LoVo (cell line): ENCODE data around the gene RRAS2.
A peak's percentile ranks its signal among the peaks of the same experiment; 100 is the strongest.
"Not testable (repeated sequence)": the region's sequence is repeated elsewhere in the genome, so short reads cannot be mapped to it uniquely, and the experiment has no call there.

Source experiments
- DNase-seq: peaks from one replicate; pipeline ENCODE4 v3.0.0-alpha.2; 2016; ENCODE audit warnings: low spot score

Gene RRAS2

DNA sequence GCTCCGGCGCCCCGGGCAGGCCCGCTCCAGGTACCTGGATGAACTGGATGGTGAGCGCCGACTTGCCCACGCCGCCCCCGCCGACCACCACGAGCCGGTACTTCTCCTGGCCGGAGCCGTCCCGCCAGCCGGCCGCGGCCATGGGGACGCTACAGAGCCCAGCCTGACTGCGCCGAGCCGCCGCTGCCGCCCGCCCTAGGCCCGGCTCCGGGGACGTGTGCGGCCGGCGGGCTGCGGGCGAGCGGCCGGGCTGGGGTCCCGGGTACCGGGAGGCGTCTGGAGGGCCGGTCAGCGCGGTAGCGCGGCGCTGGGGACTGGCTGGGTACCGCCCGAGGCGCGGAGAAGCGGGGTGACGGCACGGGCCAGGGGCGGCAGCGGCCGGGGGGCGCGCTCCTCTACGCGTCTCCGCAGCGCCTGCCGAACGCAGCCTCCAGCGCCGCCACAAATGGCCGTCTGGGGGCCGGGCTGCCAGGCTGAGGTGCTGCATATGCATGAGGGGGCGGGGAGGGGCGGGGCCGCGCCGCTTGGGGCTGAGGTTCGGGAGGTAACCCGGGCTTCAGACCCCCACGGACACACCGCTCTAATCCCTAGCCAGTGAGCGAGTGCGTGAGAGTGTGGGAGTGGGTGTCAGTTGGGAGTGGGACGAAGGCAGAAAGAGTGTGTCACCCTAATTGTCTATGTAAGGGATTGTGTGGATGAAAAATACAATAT, at the start of gene RRAS2:
Gene RRAS2, minus strand, starts transcription at position 455 of the 711 bp plus-strand sequence. Its CDS starts 313 bp downstream, at position 142.
- DNase-seq, result peak; percentile 54

DNA sequence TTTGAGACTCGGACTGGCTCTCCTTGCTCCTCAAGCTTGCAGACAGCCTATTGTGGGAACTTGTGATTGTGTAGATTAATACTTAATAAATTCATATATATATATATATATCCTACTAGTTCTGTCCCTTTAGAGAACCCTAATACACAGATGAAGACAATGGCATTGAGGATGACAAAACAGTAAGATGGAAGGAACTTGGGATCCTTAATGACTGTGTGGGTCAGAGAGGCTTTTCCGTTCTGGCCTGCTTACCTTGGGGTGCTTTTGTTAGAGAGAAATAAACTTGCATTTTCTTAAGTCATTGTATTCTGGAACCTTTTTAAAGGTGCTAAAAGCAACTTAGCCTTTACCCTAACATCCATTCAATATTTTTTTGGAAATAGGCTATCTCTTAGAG, 49.6 kb upstream of the RRAS2 start:
- DNase-seq, result no peak

DNA sequence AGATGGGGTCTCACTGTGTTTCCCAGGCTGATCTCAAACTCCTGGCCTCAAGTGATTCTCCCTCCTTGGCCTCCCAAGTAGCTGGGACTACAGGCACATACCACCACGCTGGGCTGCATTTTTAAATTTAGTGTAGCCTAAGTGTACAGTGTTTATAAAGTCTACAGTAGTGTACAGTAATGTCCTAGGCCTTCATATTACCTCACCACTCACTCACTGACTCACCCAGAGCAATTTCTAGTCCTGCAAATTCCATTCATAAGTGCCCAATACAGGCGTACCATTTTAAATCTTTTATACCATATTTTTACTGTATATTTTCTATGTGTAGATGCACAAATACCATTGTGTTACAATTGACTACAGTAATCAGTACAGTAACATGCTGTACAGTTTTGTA, 47.1 kb upstream of the RRAS2 start:
- not testable (repeated sequence) for DNase-seq

DNA sequence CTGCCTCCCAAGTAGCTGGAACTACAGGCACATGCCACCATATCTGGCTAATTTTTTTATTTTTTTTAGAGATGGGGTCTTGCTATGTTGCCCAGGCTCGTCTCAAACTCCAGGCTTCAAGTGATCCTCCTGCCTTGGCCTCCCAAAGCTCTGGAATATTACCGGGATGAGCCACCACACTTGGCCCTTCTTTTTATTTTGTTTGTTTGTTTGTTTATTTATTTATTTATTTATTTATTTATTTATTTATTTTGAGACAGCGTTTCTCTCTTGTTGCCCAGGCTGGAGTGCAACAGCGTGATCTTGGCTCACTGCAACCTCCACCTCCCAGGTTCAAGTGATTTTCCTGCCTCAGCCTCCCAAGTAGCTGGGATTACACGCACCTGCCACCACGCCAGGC, 44.5 kb upstream of the RRAS2 start:
- DNase-seq, result not testable (repeated sequence)

DNA sequence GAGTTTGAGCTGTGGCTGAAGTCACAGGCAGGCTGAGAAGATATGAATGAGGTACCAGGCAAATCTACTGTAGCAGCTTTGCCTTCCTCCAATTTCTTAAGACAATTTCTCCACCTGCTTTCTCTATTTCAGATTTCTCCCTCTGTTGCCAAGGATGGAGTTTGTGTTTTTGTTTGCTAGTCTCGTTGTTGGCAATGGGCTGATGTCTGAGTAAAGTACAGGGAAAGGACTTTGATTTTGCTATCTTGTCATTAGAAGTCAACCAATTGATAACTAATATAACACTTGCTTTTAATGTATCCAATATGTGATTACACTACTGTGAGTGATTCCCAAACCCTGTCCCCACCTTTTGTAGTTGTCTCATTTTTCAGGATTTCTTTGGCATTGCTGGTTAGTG, 40.1 kb upstream of the RRAS2 start:
- DNase-seq, result no peak

DNA sequence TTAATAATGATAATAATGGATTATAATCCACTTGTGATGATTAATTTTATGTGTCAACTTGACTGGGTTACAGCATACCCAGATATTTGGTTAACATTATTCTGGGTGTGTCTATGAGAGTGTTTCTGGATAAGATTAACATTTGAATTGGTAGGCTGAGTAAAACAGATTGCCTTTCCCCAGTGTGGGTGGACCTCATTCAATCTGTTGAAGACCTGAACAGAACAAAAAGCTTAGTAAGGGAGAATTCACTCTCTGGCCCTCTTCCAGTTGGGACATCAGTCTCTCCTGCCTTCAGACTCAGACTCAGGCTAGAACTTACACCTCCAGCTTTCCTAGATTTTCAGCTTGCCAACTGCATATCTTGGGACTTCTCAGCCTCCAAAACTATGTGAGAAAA, 37.3 kb upstream of the RRAS2 start:
- no peak for DNase-seq

DNA sequence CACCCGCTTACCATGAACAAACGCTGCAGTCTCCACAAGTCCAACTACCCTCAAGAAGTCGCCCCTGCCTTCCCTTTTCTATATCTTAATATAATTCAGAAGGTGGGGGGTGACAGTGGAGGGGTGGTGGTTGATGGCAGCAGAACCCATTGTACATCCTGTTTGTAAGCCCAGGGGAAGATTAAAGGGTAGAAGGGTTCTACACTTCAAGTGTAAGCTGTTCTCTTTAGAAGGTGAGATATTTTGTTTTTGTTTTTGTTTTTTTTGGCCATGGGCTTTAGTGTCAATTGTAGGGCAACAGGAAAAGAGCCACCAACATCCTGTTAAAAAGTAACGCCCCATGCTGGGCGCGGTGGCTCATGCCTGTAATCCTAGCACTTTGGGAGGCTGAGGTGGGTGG, 34.9 kb upstream of the RRAS2 start:
- DNase-seq, result no peak

DNA sequence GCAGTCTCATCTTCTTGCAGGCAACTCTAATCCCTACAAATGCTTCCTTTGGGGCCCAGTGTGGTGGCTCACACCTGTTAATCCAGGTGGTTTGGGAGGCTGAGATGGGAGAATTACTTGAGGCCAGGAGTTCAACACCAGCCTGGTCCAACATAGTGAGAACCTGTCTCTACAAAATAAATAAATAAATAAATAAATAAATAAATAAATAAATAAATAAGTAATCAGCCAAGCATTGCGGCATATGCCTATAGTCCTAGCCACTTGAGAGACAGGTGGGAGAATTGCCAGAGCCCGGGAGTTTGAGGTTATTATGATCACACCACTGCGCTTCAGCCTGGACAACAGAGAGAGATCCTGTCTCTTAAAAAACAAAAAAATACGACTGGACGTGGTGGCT, 34.1 kb upstream of the RRAS2 start:
- no peak for DNase-seq

DNA sequence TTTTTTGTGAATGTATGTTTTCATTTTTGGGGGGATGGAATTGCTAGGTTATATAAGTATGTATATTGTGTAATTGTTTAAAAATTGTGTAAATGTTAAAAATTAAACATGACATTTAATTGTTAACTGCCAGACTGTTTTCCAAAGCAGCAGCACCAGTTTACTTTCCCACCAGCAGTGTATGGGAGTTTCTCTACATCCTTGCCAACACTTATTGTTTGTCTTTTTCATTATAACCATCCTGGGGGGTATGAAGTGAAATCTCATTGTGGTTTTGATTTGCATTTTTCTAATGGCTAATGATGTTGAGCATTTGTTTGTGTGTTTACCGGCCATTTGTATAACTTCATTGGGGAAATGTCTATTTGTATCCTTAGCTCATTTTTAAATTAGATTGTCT, 31.7 kb upstream of the RRAS2 start:
- no peak for DNase-seq

DNA sequence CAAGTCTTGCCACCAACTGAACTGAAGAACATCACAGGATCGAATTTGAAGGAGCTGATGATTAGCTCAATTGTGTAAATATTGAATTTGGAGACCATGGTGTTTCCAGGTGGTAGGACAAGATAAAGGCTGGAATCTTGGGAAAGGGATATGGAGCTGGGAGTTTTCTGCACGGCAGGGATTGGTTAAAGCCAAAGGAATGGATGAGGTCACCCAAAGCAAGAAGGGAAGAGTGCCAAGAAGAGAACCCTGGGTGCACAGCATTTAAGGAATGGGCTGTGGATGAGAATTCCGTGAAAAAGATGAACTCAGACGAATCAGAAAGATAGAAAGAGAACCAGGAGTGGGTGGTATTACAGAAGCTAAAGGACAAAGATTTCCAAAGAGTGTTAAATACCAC, 29.4 kb upstream of the RRAS2 start:
- no peak for DNase-seq

DNA sequence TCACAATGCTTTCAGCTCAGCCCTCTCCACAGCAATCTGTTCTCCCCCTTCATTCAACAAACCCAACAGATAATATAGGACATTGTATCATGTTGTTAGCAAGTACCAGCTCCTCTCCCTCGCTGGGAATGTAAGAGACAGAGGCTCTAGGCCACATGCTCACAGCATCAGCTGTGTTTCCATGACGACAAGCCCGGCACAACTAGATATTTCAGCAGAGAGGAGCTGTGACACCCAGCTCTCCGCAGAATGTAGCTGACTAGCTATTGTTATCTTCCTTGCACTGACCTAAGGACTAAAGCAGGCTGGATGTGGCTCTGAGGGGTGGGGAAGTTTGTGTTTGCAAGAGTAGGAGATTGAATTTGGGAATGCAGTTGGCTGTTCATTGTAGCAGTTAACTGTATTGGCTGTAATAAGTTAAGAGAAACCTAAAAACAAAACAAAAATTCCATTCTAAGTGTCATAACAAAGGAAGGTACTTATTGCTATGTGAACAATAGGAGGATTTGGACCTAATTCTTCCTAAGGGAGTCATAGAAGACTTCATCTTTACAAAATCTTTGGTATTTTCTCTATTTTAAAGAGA, 28.0 kb upstream of the RRAS2 start:
- no peak for DNase-seq

DNA sequence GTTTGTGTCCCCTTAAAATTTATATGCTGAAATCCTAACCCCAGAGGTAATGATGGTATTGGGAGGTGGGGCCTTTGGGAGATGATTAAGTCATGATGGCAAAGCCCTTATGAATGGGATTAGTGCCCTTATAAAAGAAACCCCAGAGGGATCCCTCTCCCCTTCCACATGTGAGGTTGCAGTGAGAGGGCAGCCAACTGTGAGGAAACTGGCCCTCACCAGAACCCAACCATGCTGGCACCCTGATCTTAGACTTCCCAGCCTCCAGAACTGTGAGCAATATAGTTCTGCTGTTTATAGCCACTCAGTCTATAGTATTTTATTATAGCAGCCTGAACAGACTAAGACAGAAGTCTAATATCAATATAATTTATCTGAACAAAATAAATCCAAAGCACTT, 27.1 kb upstream of the RRAS2 start:
- no peak for DNase-seq

DNA sequence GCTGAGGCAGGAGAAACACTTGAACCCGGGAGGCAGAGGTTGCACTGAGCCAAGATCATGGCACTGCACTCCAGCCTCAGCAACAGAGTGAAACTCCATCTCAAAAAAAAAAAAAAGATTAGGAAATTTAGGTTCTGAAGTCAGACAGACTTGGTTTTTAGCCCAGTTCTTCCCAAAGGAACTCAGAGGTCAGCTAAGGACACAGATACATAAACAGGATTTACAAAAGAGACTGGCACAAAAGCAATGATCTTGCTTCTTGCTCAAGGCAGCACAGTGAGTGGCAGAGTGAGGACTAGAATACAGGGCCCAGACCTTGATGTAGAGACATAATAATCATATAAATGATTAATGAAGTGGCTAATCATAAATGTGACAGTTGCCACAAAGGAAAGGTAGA, 25.4 kb upstream of the RRAS2 start:
- DNase-seq, result no peak

DNA sequence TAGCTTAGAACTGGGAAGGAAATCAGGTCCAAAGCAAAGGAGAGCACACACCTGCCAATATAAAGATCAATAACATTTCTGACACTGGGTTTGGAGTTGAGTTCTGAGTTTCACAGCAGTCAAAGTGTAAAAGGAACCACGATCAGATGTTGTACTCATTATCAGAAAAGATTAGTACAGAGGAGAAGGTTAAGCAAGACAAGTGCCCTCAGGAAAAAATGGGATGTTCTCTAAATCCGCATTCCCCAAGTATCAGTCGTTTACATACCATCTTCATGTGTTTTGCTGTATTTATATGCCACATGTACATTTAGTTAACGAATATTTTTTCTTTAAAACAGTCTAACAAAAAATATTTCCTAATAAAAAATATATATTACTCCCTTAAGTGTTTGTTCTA, 23.0 kb upstream of the RRAS2 start:
- no peak for DNase-seq

DNA sequence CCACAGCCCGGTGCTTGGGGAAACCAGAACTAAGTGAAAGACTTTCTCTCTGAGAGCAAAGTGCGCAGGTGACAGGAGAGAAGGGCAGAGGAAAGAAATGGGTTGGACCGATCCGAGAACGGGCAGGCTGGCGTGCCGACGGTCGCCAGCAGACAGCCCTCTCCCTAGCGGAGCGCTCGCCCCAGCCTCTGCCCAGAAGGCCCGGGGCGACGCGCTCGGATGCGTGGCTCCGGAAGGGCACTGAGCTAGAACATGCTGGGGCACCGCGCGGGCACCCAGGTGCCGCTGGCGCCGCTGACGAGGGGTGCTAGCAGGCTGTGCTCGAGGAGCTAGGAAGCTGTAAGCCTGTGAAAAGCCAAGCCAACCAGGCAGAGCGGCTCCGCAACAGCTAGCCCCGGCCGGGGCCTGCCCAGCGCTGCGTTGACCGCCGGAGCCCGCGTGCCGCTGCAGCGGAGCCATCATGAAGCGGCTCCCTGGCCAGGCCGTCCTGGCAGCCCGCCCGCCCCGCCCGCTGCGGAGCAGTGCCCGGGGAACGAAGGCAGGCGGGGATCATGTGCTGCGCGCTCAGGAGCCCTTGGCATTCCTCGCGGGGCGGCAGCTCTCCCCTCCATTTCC, 22.1 kb upstream of the RRAS2 start:
- DNase-seq, result peak; percentile 70

DNA sequence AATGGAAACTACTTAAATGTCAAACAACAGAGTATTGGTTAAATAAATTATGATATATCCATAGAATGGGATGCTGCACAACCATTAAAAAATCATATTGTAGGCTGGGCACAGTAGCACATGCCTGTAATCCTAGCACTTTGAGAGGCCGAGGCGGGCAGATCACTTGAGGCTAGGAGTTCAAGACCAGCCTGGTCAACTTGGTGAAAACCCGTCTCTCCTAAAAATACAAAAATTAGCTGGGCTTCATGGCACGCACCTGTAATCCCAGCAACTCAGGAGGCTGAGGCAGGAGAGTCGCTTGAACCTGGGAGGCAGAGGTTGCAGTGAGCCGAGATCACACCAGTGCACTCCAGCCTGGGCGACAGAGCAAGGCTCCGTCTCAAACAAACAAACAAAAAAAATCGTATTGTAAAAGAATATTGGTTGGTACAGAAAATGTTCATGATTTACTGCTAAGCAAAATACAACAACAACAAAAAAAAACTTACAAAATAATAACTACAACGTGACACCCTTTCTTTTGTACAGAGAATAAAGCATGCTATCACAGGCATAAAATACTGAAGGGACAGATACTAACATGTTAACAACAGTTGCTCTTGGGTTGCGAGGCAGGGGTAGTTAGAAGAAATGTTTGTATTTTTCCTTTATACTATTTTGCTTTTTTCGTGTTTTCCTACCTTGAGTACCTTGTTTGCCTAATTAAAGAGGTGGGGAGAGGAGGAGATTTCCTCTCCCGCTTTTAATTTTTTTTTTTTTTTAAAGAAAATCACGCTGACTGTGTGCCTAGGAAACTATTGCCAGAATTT, 21.3 kb upstream of the RRAS2 start:
- no peak for DNase-seq

DNA sequence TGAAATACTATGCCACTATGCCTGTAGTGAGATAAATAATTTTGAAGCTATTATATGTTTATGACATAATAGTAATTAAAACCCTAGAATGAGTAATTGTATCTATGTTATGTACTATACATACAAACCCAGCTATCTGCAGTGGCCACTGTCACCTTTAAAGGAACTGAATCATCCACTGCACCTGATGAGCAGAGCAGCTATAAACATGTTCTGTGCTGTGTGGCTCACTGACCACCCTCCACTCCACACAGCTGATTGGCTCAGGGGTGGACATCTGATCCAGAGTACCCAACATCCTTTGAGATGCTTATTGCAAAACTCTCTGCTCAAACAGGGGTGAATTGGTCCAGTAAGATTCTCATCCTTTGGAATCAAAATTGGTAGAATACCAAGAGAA, 19.2 kb upstream of the RRAS2 start:
- no peak for DNase-seq

DNA sequence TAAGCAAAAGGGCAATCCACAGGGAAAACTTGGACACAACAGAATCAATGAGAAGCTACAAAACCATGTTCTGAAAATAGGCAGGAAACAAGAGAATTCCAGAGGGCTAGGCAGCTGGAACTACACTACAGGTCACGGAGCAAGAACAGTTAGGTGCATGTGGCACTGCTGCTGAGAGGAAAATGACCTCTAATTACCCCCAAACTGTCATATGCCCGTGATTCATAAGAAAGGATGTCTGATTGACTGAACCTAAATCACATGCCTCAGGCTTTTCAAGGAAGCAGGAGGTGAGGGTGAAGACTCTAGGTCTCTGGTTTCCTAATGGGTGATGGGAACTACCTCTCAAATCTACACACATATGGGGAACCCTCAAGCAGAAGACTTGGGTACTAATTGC, 17.9 kb upstream of the RRAS2 start:
- DNase-seq, result no peak

DNA sequence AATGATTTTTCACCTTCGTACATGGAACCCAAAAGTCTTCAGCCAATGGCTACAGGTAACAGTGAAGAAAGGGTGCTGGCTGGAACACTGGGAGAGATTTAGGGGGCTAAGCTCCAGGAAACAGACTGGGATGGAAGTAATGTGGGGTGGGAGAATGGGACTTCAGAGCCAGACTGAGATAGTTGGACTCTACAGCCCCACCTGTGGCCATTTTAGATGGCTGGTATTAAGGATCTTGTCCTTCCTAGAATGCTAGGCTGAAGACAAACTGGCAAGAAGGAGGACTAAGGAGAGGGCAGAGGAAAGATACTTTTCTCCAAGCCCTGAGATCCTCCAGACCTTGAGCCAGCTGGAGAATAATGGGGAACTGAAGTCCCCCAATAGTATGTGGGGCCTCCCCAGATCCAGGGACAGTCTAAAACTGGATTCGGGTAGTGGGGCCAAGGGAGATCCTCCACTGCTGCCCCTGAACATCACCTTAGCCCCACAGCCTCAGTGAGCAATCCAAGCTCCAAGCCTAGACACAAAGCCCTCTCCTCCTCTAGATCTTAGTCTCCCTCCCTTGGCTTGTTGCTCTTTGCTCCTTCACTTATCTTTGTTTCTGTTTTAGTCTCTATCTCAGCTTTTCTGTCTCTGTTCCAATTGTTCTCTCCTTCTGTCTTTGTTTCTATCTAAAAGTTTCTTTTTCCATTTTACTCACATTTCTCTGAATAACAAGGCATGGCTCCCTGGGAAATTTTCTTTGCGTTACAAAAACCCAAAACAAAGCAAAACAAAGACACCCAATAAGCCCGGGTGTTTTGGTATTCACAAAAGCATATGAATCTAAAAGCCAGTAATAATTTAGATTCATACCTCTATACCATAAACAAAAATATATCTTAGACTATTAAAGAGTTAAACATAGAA, 16.2 kb upstream of the RRAS2 start:
- no peak for DNase-seq

DNA sequence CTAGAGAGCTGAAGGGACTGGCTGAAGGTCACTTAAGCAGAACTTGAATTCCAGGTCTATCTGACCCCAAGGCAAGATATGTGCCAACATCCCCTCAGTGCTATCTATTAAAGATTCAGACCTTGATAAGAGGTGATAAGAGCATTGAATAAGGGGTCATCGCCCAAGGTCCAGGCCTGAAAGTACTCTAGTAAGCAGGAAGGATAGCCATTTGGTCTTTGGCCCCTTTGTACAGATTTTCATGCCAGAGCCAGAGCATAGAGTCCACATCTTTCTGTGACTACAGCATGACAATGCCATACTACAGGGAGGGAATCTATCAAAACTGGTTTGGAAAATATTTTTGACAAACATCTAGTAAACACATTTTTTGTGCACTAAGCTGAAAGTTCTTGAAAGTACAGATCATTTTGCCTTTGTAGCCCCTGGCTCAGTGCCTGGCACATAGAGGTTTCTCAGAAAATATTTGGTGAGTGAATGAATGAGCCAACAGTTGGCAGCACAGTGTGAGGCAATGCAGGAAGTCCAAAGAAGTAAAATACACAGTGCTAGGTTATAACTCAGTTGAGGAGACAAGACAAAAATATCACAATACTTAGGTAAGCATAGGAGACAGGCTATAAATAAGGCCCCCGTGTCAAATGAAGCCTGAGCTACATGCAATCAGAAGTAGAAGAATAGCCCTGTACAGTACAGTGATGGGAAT, 15.1 kb upstream of the RRAS2 start:
- no peak for DNase-seq

DNA sequence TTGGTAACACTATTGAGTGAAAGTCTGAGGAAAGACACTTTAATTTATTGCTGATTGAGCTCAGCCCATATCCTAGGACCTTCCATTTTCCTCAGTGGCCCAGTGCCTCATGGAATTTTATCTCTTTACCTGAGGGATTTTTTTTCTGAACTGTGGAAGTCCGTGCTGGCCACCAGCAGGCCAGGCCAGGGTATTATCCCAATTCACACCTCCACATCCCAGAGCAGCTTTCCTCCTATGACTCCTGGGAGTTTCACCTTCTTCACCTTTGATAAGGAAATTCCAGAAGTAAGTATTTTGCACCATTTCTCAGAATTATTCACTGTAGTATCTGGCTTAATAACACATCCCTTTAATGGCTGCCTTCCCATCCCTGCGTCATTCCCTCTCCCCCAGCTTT, 13.0 kb upstream of the RRAS2 start:
- DNase-seq, result no peak
